ENCODE data around the gene TSPAN18. TPM values are rescaled to one million over a fixed set of nuclear protein-coding genes. Genes with fewer than 3 reads are reported as not detected.

TSPAN18 gene
- total and polyA plus RNA-seq, 8 donors: 2.1 to 60.3 (median 11.0) TPM

DNA sequence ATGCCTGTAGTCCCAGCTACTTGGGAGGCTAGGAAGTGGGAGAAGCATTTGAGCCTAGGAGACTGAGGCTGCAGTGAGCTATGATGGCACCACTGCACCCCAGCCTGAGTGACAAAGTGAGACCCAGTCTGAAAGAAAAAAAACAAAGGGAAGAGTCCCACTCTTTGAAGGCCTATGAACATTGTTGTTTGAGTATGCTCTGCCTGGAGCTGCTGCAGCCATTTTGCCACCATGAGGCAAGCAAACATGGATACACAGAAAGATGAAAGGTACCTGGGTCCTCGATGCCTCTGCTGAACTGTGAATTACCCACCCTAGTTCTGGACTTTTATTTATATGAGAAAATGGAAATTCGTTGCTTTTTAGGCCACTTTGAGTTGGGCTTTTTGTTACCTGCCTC lies 19.7 kb upstream of the TSPAN18 start:
- no peak overlapping the region for H3K4me3 ChIP-seq
- no peak overlapping the region for H3K27ac ChIP-seq
- H3K9me3 ChIP-seq: peaks cover 0 to 18% (median 9%) of the 10 kb centered on the region in 4 donors
- peaks cover 0 to 8% (median 1%) of the 10 kb centered on the region in 3 donors for H3K27me3 ChIP-seq
- no peak for DNase-seq
- 72 to 86% (median 75%) methylated on average over 2 of the region's 2 CpGs for WGBS, 5 donors
- no peak for TF ChIP-seq EP300 (IDR thresholded peaks at IDR 0.05)
- TF ChIP-seq POLR2A (IDR thresholded peaks at IDR 0.05): no peak
- H3K36me3 ChIP-seq: no peaks in the 10 kb centered on the region
- peaks cover 0 to 8% (median 0%) of the 10 kb centered on the region in 4 donors for H3K4me1 ChIP-seq
- intact Hi-C loops (cut with DNase I; ENCODE audit: low total_unique reads): no loop called here

DNA sequence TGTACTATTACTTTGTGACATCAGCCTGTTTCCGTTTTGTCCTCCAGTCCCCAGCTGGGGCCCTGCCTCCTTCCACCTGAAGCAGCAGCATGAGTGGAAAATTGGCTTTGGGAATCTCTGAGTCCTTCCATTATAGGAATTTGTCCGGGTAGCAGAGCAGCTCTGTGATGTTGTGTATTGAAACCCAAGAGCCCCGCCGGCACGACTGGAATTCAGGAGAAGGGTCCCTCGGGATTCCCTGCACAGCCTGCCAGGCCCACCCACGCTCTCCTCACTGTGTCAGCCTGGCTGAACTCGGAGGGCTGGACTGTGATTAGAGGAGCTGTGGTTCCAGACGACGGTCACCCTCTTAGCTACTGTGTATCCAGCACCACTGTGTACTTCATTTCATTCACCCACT lies 18.8 kb upstream of the TSPAN18 start:
- Histone ChIP-seq H3K9me3 (peaks cover 0 to 18% (median 9%) of the 10 kb centered on the region in 4 donors), H3K36me3 (no peaks in the 10 kb centered on the region), H3K4me1 (peaks cover 0 to 8% (median 0%) of the 10 kb centered on the region in 4 donors), H3K4me3 (no peak overlapping the region), H3K27ac (no peak overlapping the region), H3K27me3 (peaks cover 0 to 8% (median 3%) of the 10 kb centered on the region in 3 donors)
- DNase-seq: peak in 1 of 2 donors; percentile 56
- 56 to 78% (median 65%) methylated on average over 5 to 10 of the region's 10 CpGs for WGBS, 5 donors
- TF ChIP-seq, protein P1, sequence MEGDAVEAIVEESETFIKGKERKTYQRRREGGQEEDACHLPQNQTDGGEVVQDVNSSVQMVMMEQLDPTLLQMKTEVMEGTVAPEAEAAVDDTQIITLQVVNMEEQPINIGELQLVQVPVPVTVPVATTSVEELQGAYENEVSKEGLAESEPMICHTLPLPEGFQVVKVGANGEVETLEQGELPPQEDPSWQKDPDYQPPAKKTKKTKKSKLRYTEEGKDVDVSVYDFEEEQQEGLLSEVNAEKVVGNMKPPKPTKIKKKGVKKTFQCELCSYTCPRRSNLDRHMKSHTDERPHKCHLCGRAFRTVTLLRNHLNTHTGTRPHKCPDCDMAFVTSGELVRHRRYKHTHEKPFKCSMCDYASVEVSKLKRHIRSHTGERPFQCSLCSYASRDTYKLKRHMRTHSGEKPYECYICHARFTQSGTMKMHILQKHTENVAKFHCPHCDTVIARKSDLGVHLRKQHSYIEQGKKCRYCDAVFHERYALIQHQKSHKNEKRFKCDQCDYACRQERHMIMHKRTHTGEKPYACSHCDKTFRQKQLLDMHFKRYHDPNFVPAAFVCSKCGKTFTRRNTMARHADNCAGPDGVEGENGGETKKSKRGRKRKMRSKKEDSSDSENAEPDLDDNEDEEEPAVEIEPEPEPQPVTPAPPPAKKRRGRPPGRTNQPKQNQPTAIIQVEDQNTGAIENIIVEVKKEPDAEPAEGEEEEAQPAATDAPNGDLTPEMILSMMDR (IDR thresholded peaks at IDR 0.05): no peak
- no peak for TF ChIP-seq EP300 (IDR thresholded peaks at IDR 0.05)
- TF ChIP-seq POLR2A (IDR thresholded peaks at IDR 0.05): no peak
- TF ChIP-seq POLR2AphosphoS5 (IDR thresholded peaks at IDR 0.05): no peak
- intact Hi-C loops (cut with DNase I; ENCODE audit: low total_unique reads): no loop called here

DNA sequence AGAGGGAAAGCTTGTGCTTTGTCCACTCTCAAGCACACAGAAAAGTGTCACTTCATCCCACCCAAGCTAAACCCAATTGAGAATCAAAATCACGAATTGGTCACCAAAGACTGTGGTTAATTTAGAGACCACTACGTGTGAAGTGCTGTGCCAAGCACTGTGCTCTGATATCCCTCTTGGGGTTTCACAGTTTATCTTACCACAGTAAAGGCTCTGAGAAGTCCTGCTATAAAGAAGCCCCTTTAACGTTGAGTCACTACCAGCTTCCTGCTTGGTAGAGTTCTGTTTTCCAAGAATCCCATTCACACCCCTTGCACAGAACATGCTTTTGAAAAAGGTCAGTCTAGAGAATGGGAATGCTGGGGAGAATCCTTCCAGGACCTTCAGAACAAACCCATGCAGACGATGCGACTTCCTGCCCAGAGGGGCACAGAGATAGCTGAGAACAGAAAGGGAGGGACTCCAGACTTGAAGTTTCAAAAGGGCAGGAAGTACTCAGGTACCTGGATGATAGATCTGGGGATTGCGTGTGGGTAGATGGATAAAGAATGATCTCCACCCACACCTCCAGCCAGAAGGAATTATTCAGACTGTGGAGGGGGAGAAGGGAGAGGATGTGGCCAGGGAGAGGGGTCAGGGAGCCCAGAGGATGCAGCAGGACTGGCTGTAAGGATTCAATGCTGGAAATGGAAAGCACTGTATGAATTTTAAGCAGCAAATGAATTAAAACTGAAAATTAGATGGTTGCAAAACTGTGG lies 18.1 kb upstream of the TSPAN18 start:
- peaks cover 0 to 14% (median 6%) of the 10 kb centered on the region in 4 donors for H3K9me3 ChIP-seq
- 62 to 82% (median 72%) methylated on average over 6 of the region's 6 CpGs for WGBS, 5 donors
- TF ChIP-seq POLR2AphosphoS5 (IDR thresholded peaks at IDR 0.05): no peak
- no peak for TF ChIP-seq EP300 (IDR thresholded peaks at IDR 0.05)
- TF ChIP-seq POLR2A (IDR thresholded peaks at IDR 0.05): no peak
- TF ChIP-seq, protein P1 (IDR thresholded peaks at IDR 0.05): no peak
- no peak overlapping the region for H3K4me3 ChIP-seq
- peaks cover 0 to 8% (median 3%) of the 10 kb centered on the region in 3 donors for H3K27me3 ChIP-seq
- DNase-seq: no peak
- H3K4me1 ChIP-seq: peaks cover 0 to 8% (median 0%) of the 10 kb centered on the region in 4 donors
- no peaks in the 10 kb centered on the region for H3K36me3 ChIP-seq
- H3K27ac ChIP-seq: no peak overlapping the region
- intact Hi-C loops (cut with DNase I; ENCODE audit: low total_unique reads): no loop called here

DNA sequence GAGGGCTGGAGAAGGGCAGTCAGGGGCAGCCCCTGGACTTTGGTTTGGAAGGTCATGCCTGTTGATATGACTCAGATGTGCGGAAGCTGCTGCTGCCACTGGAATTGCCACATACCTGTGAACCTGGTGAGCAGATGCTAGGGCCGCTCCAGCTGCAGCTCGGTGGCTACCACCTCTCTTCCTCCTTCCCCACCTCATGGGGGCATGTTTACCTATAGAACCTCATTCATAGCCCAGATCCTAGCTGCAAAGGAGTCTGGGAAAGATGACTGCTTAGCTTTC lies 17.5 kb upstream of the TSPAN18 start:
- Histone ChIP-seq H3K36me3 (no peaks in the 10 kb centered on the region), H3K27me3 (peaks cover 0 to 8% (median 3%) of the 10 kb centered on the region in 3 donors), H3K4me1 (peaks cover 0 to 8% (median 0%) of the 10 kb centered on the region in 4 donors), H3K9me3 (peaks cover 0 to 9% (median 2%) of the 10 kb centered on the region in 4 donors), H3K27ac (no peak overlapping the region), H3K4me3 (no peak overlapping the region)
- WGBS, 5 donors: 64 to 81% (median 68%) methylated on average over 3 of the region's 3 CpGs
- DNase-seq: no peak
- TF ChIP-seq POLR2A (IDR thresholded peaks at IDR 0.05): no peak
- TF ChIP-seq POLR2AphosphoS5 (IDR thresholded peaks at IDR 0.05): no peak
- TF ChIP-seq, protein P1 (IDR thresholded peaks at IDR 0.05): no peak
- TF ChIP-seq EP300 (IDR thresholded peaks at IDR 0.05): no peak
- intact Hi-C loops (cut with DNase I; ENCODE audit: low total_unique reads): no loop called here

DNA sequence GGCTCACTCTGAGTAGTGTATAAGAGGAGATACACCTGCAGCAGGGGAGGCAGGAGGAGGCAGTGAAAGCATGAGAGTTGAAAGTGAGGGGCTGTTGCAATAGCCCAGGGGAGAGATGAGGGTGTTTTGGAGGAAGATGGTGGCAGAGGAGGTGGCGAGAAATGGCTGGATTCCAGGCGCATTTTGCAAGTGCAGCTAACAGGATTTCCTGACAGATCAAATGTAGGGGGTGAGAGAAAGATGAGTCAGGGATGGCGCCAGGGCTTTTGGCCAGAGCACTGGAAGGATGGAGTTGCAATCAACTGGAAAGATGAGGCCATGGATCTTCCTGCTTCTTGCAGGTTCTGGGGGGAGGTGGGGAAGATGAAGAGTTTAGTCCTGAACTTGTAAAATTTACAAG lies 16.8 kb upstream of the TSPAN18 start:
- Histone ChIP-seq H3K4me3 (no peak overlapping the region), H3K27ac (no peak overlapping the region), H3K9me3 (peaks cover 0 to 6% (median 2%) of the 10 kb centered on the region in 4 donors), H3K27me3 (peaks cover 0 to 8% (median 3%) of the 10 kb centered on the region in 3 donors), H3K36me3 (no peaks in the 10 kb centered on the region), H3K4me1 (peaks cover 0 to 8% (median 0%) of the 10 kb centered on the region in 4 donors)
- intact Hi-C loops (cut with DNase I; ENCODE audit: low total_unique reads): no loop called here
- no peak for TF ChIP-seq EP300 (IDR thresholded peaks at IDR 0.05)
- TF ChIP-seq POLR2AphosphoS5 (IDR thresholded peaks at IDR 0.05): no peak
- TF ChIP-seq, protein P1 (IDR thresholded peaks at IDR 0.05): no peak
- no peak for TF ChIP-seq POLR2A (IDR thresholded peaks at IDR 0.05)
- 58 to 83% (median 76%) methylated on average over 3 of the region's 3 CpGs for WGBS, 5 donors
- DNase-seq: no peak

All from stomach (tissue), 9 donors.